GM21526 (cell line): ENCODE results near the gene EHBP1L1.
"Not testable (repeated sequence)": the region's sequence is repeated elsewhere in the genome, so short reads cannot be mapped to it uniquely, and the experiment has no call there.

Experiments
- ATAC-seq: cut with Tn5 transposase; IDR thresholded peaks from one replicate; pipeline ENCODE4 v1.9.1; 2021; ENCODE audit warnings: moderate library complexity; ENCODE audit not compliant: unreplicated experiment, low FRiP score

Gene EHBP1L1

GRCh38 chr11:65625628-65626342, 49.9 kb downstream of the EHBP1L1 start:
- no peak for ATAC-seq

- ATAC-seq = no peak
Observed at GRCh38 chr11:65627202-65627601, 51.3 kb downstream of the EHBP1L1 start.

- ATAC-seq = no peak
Observed at GRCh38 chr11:65629579-65629978, 53.7 kb downstream of the EHBP1L1 start.

DNA sequence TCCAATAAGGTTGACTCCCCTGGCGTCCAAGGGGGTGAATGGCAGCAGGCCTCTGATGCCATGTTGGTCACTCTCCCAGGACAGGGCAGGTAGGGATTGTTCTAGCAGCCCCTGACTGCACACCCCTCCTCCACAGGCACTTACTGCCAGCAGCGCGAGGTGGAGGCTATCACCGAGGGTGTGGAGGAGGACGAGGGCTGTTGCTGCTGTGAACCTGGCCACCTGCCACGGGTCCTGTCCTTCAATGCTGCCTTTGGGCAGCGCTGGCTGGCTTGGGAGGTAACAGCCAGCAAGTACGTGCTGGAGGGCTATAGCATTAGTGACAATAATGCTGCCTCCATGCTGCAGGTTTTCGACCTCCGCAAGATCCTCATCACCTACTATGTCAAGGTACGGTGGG, 54.4 kb downstream of the EHBP1L1 start:
- no peak for ATAC-seq

DNA sequence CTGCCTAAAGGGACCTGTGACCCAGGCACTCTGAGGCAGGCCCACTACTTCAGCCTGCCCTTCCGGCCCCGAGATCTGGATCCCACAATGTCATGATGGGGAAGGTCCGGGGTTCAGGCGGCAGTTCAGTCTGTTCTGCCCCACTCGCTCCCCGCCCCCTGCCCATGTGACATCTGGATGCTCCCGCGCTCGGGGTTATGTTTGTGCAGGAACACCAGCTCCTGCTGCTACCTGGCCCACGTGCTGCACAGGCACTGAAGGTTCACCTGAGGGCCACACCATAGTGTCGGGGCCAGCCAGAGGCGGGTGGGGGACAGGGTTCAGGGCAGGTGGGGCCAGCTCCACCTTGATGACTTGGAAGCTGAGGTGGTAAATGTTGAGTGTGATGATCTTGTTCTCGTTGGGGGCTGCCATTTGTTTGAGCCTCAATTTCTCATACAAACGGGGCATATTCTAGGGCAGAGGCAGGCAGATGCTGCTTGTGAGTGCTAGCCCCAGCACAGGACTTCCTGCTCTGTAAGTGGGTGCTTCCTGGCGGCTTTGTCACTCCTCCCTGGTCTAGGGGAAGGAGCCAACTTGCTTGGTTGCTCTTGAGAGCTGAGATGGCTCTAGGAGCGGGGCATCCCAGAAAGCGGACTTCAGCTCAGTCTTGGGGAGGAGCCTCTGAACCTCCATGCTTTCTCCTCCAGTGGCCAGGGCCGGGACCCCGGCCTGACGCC, 57.7 kb downstream of the EHBP1L1 start:
- ATAC-seq = no peak

DNA sequence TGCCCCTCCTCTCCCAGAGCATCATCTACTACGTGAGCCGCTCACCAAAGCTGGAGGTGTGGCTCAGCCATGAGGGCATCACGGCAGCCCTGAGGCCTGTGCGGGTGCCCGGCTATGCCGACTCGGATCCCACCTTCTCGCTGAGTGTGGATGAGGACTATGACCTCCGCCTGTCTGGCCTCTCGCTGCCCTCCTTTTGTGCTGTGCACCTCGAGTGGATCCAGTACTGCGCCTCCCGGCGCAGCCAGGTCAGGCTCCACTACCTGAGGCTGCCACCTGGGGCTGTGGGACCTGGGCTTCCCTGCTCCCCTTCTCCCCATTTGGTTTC, 58.2 kb downstream of the EHBP1L1 start:
- no peak for ATAC-seq

DNA sequence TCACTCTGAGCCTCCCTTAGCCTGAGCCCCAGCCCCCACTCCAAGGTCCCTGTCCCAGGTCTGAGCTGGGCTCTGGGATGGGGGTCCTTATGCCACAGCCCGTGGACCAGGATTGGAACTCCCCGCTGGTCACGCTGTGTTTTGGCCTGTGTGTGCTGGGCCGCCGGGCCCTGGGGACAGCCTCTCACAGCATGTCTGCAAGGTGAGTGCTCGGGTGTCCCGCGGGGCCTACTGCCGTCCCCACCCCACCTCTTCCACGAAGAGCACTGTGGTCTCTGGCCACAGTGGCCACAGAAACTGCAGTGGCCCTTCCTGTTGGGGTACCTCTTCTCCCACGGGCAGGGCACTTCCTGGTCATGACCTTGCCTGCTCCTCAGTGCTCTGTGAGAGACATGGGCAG, 58.6 kb downstream of the EHBP1L1 start:
- ATAC-seq = no peak

DNA sequence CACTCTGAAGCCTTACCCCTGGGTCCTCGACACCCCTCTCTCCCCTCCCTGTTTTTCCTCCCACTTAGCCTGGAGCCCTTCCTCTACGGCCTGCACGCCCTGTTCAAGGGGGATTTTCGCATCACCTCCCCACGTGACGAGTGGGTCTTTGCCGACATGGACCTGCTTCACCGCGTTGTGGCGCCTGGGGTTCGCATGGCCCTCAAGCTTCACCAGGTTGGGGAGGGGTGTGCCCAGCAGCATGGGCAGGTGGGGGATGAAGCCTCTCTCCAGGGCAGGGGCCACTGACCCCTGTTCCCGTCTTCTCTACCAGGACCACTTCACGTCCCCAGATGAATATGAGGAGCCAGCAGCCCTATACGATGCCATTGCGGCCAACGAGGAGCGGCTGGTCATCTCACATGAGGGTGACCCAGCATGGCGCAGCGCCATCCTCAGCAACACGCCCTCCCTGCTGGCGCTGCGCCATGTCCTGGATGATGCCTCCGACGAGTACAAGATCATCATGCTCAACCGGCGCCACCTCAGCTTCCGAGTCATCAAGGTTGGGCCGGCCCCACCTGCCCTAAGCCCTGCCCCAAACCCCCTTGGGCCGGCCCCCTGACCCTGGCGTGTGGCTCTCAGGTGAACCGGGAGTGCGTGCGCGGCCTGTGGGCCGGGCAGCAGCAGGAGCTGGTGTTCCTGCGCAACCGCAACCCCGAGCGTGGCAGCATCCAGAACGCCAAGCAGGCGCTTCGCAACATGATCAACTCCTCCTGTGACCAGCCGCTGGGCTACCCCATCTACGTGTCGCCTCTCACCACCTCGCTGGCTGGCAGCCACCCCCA, 59.3 kb downstream of the EHBP1L1 start:
- no peak for ATAC-seq

GRCh38 chr11:65636108-65637031, 60.5 kb downstream of the EHBP1L1 start:
- no peak for ATAC-seq

DNA sequence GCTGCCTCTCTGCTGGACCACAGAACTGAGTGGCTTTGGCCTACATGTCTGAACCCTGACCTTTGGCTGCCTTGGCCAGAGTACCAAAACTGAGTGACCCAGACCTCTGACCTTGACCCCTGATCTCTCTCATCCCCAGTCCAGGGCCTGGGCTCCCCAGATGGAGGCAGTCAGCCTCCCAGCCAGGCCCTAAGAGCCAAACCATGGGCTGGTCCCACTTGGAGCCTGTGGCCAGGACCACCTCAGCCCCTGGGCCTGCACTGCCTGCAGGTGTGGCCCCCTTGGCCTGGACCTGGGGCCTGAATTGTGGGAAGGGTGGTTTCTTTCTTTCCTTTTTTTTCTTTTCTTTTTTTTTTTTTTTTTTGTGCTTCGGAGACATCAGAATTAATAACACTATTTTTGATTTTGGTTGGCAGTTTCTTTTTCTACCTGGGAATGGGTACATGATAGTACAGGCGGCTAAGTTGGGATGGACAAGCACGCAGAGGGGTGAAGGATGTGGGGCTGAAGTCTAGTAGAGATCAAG, 61.2 kb downstream of the EHBP1L1 start:
- no peak for ATAC-seq

DNA sequence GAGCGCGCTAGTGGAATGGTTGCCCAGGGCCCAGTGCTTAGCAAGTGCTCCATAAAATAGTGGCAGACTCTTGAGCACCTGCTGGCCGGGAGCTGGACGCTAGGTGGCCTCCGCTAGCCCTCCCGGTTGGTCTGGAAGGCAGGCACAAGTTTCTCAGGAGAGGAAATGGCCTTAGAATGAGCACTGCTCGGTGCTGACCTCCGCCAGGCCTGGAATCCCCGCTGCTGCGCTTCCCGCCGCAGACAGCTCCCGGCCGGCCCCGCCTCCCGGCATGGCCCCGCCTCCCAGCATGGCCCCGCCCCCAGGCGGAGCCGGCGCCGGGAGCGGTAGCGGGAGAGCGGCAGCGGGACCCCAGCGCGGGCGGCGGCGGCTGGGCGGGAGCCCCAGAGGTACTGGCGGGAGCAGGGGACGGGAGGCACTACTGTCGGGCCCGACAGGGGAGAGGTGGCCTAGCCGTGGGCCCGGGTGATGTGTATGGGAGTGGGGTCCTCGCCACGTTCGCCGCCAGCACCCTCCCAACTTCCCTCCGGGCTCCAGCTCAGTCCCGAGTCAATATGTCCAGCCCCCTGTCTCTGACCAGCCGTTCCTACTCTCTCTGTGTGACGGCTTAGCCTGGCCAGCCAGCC, 62.1 kb downstream of the EHBP1L1 start, which contains the start of gene SIPA1:
TSS of gene SIPA1 (plus strand) at position 308 of the 626 bp plus-strand sequence. CDS start 2,821 bp downstream, outside the sequence.
- peak; percentile 34 for ATAC-seq

DNA sequence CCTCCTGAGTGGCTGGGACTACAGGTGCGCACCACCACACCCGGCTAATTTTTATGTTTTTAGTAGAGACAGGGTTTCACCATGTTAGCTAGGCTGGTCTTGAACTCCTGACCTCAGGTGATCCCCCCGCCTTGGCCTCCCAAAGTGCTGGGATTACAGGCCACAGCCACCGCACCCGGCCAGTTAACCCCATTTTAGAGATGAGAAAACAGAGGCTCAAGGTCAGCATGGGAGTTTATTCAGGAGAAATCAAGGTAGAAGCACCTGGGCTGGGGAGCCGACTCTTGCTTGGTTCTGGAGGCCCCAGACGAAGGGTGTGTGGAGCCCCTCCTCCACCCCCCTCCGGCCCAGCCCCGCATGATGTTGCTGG, 63.4 kb downstream of the EHBP1L1 start:
- ATAC-seq = not testable (repeated sequence)

DNA sequence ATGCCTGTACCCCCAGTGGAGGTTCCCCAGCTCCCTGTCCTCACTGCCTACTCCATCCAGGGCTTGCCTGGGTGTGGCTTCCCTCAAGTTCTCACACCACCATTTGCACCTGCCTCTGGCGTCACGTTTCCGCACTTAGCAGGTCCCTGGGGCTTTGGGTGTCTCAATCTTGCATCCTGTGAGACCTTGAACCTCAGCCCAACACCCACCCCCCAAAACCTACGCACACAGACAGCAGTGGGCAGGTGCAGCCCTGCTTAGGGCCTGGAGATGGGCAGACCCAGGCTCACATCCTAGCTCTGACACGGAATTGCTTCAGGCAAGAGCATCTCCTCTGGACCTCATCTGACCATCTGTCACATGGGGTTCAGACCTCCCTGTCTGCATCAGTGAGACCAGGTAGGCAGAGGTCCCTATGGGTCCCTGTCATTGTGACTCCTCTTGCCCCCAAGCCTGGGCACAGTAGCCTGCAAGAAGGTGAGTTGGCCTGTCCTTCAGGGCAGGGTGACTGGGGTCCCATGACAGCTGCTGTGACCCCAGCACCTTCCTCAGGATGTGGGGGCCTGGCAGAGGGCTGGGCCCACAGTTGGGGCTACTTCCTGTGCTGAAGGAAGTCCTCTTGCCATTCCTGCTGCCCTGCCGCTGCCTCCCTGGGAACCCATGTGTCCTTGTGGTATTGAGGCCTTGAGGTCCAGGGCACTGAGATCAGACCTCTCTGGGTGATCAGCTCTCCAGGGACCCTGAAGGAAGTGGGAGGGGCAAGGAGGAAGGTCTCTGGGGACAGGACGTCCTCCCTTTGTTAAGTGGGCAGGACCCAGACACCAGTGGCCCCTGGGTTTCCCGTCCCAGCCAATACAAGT, 64.0 kb downstream of the EHBP1L1 start:
- ATAC-seq = no peak

DNA sequence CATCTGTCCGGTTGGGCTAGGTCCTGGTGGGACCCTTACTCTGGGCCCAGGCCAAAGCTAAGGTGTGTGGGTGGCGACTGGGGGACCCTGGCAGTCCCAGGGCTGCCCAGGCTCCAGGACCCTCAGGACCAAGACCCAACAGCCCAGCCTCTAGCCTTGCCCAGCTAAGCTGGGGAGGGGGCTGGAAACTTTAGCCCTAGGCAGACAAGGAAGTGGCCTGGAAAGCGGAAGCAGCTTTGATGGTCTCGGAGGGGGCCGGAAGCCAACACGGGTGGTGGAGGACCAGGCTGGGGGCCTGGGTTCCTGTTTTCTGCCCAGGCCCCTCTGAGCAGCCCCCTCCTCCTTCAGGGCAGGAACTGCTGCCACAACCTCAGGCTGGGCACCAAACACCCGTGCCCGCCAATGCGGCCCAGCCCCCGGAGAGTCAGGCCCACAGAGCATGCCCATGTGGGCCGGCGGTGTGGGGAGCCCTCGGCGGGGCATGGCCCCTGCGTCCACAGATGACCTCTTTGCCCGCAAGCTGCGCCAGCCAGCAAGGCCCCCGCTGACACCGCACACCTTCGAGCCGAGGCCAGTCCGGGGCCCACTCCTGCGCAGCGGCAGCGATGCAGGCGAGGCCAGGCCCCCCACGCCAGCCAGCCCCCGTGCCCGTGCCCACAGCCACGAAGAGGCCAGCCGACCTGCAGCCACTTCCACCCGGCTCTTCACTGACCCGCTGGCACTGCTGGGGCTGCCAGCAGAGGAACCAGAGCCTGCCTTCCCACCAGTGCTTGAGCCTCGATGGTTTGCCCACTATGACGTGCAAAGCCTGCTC, 64.8 kb downstream of the EHBP1L1 start:
- ATAC-seq = no peak

GRCh38 chr11:65641297-65642013, 65.6 kb downstream of the EHBP1L1 start:
- ATAC-seq = no peak
